K562 treated with DMSO at 1 percent for 24 hours (cell line): ENCODE results near the gene STX19. TPM values are rescaled to one million over a fixed set of nuclear protein-coding genes. Genes with fewer than 3 reads are reported as not detected.

ENCODE experiments used
- total RNA-seq: library from RNA; unstranded; fragments of 300-600 nt; gene quantifications from 2 replicates; pipeline ENCODE4 v1.2.3, GENCODE V29; 2022; ENCODE audit warnings: low read depth; ENCODE audit not compliant: insufficient read depth

The STX19 gene, protein sequence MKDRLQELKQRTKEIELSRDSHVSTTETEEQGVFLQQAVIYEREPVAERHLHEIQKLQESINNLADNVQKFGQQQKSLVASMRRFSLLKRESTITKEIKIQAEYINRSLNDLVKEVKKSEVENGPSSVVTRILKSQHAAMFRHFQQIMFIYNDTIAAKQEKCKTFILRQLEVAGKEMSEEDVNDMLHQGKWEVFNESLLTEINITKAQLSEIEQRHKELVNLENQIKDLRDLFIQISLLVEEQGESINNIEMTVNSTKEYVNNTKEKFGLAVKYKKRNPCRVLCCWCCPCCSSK
- total RNA-seq, result not detected in 2 replicates

DNA sequence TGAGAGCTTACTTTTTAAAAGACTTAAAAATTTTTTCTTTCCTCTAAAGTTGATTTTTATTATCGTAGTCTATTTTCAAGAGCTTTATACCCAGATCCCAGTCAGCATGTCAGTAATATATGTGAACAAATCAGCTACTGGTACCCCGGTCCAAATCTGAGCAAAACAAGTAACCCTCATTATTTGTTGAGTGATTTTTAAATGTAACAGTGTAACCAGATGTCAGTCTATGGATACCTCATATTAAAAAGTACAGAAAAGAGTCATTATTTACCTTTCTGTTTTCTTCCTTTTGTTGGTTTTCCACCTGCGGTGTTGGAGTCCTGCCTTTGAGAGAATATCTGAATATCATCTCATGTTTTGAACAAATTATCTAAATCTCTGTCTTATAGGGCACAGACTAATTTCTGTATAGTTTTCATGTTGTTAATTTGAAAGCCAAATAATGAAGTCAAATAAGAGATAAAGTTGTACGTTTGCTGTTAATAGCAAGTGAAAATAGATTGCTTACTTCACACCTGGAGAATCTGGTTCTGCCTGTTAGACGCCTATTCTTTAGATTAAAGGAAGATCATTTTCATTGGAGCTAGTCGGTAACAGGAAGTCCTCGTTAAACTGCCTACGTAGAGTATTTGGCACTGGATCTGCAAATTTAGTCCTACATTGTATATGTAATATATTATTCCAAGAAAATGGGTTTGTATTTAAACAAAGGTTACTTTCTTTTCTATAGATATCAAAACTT lies at the start of gene STX19:
STX19 (minus strand) TSS at position 505 of the 745 bp plus-strand sequence. CDS start 13,328 bp downstream, outside the sequence.

GRCh38 chr3:94062513-94063404 lies 34.4 kb upstream of the STX19 start, which contains the start of the genes DHFR2 and NSUN3:
TSS of gene DHFR2 (minus strand) at chr3:94062916. CDS start at chr3:94061511, 1,405 bp downstream.
TSS of gene NSUN3 (plus strand) at chr3:94063061. CDS start at chr3:94063127, 66 bp downstream.

DNA sequence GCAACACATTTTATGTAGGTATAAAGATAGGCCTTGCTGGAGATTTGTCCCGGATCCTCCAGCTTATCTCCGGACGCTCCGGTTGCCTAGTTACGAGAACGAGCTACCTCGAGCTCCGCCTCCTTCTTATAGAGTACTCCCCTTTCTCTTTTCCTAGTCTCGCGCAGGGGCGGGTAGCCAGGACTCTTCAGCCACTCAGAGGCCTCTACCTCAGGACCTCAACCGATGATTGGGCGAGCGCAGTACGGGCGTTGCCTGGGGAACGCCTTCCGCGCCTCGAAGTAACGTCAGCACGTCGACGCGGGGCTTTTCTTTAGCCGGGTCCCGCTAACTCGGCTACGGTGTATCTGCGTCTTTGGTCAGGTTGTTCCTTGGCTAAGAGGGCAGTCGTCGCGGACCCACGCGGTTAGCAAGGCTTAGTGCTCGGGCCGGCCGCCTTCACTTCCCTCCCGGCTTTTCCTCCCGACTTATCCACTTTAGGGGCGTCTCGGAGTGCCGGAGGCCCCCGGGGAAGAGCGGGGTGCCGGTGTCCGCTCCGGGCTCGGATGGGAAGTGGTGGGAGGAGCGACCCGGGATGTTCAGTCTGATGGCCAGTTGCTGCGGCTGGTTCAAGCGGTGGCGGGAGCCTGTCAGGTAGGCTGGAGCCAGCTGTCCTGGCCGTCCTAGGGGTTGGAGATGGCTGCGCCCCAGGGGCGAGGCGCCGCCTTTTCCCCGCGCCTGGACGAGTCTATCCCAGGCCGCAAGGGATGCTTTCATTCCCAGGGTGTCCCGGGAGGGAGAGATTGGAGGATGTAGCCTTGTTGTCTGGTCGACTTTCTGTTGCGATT lies 48.3 kb downstream of the STX19 start, which contains the start of gene ARL13B:
ARL13B (plus strand) TSS at position 306 of the 827 bp plus-strand sequence; CDS start at position 575, 269 bp downstream.

DNA sequence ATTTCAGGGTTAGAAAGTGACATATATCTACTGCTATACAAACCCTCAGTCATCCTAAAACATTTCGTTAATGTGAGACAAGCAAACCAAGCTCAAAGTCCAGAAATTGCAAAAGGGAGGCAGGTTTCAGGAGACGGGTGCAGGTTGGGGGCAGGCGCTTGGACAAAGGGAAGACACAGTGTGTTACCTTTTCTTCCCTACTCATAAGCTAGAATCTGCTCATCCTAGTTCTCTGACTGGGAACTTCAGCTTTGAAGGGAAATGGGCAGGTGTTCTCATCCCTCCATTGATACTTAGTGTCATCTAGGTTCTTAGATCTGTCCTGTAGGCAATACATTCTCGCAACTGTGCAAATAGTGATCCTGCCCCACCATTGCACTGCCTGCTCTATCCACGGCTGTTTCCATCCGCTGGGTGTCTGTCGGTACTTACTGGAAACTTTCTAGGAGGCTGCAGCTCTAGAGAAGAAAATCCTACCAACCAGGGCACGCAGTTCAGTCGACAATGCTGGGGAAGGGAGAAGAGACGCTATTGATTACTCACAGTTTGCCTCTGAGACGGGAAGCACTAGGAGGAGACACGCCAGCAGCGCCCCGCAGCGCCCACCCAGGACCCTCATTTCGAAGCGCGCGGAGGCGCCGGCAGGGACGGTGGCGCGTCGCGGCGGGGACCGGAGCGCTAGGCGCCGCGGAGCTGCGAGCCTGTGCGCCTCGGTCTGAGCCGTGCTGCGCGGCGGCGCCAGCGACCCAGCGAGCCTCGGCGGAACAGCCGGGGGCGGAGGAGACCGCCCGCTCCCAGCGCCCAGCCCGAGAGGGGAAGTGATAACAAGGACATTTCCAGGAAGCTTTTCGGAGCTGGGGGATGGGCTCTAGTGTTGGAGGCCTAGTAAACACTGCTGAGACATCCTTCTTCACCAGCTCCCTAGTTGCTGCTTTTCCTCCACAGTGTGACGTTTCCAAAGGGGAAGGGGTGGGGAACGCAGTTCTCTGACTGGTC lies 55.0 kb downstream of the STX19 start, which contains the start of gene PROS1:
PROS1 (minus strand) TSS at position 766 of the 996 bp plus-strand sequence; CDS start at position 619, 147 bp downstream.

Other genes starting within 250 kb of the STX19 start
- 18.0 and 21.8 TPM in 2 replicates for gene PROS1, start 54.7 kb downstream of the STX19 start, total RNA-seq
- gene ARL13B, start 48.4 kb downstream of the STX19 start, total RNA-seq, result 6.9 TPM in 2 replicates
- 0.94 and 1.4 TPM in 2 replicates for gene DHFR2, start 34.3 kb upstream of the STX19 start, total RNA-seq
- gene NSUN3, start 34.5 kb upstream of the STX19 start, total RNA-seq, result 1.4 and 5.4 TPM in 2 replicates